ENCODE data around the gene FMN1.

FMN1 gene

GRCh38 chr15:33179874-33180273 lies 14.6 kb downstream of the FMN1 start:
- no peak for TF ChIP-seq CTCF (IDR thresholded peaks at IDR 0.05)

- no peak for TF ChIP-seq CTCF (IDR thresholded peaks at IDR 0.05)
Measured at GRCh38 chr15:33171202-33171601, 23.3 kb downstream of the FMN1 start.

- no peak for TF ChIP-seq CTCF (IDR thresholded peaks at IDR 0.05)
Measured at GRCh38 chr15:33169625-33170024, 24.9 kb downstream of the FMN1 start.

GRCh38 chr15:33168444-33168843 lies 26.1 kb downstream of the FMN1 start:
- TF ChIP-seq CTCF (IDR thresholded peaks at IDR 0.05): no peak

- no peak for TF ChIP-seq CTCF (IDR thresholded peaks at IDR 0.05)
Measured at GRCh38 chr15:33163816-33164215, 30.7 kb downstream of the FMN1 start.

GRCh38 chr15:33161209-33161608 lies 33.3 kb downstream of the FMN1 start:
- TF ChIP-seq CTCF (IDR thresholded peaks at IDR 0.05): no peak

- no peak for TF ChIP-seq CTCF (IDR thresholded peaks at IDR 0.05)
Measured at GRCh38 chr15:33160581-33161165, 33.8 kb downstream of the FMN1 start.
